KG1 (cell line): Measurements from ENCODE around the gene GAS6.
"Not testable (repeated sequence)": the region's sequence is repeated elsewhere in the genome, so short reads cannot be mapped to it uniquely, and the experiment has no call there.

Experiments used
- DNase-seq: peaks from one replicate; lab custom pipeline; 2025; lab: John Stamatoyannopoulos, UW

GAS6 gene

DNA sequence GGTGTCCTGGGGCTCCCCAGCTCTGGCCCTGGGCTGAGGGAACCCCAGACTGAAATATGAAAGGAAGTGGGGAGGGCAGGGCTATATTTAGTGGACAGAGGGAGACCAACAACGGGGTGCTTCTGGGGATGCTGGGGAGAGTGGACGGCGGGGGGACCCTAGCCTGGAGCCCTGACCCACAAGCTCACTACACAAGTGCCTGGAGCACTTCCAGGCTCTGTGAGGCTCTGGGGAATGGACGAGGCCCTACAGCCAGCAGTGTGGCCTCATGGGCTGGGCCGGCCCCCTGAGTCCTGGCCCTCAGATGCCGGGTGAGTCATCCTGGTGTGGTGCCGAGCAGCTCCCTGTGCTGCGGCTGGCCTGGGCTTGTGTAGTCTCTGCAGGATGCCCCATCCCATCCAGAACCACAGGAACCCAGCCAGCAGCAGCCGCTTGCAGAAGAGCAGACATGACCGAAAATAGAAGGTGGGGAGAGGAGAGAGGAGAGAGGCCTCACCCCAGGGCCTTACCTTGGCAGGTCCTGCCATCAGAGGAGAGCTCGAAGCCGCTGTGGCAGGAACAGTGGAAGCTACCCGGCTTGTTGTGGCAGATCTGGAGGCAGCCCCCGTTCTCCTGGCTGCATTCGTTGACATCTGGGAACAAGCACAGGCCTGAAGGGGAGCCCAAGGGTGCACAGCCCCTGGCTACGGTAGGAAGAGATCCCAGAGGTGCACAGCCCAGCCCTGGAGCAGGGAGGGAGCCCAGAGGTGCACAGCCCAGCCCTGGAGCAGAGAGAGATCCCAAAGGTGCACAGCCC, 26.1 kb downstream of the GAS6 start:
- no peak for DNase-seq

- no peak for DNase-seq
Observed at GRCh38 chr13:113836768-113837559, 26.9 kb downstream of the GAS6 start.

- no peak for DNase-seq
Observed at GRCh38 chr13:113835461-113836270, 28.2 kb downstream of the GAS6 start.

DNA sequence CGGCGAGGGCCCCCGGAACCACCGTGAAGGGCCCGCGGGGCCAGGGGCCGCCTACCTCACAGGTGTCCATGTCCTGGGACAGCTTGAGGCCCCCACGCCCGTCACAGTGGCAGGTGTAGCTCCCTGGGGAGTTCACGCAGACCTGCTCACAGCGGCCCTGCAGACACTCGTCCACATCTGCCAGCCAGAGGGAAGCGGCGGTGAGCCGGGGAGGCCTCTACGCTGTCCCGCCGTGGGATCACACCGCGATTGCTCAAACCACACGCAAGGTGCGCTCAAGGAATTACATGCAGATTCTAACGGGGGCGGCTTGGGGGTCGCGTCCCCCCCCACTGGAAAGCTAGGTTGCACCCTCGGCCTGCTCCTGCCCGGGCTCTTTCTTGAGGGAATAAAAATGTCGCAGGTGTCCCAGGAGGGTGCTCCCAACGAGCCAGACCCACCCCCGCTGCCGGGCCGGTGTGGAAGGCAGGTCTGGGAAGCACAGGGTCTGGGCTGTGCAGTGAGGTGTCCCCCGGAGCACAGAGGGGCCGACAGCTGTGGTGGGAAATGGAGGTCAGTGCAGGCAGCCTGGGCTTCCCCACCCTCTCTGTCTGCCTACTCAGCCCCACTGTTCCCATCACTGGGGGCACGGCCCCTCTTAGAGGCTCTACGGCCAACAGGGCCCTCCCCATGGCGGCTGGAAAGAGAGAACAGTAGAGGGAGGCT, 29.2 kb downstream of the GAS6 start:
- no peak for DNase-seq

DNA sequence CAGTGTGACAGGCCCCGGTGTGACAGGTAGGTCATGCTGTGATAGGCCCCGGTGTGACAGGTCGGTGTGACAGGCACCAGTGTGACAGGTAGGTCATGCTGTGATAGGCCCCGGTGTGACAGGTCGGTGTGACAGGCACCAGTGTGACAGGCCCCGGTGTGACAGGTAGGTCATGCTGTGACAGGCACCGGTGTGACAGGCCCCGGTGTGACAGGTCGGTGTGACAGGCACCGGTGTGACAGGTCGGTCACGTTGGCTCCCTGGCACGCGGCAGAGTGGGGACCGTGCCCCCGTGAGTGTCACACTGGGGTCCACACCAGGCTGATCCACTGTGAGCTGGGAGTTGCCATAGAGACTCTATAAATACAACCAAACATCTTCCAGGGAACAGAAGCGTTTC, 29.9 kb downstream of the GAS6 start:
- DNase-seq = not testable (repeated sequence)

GRCh38 chr13:113833111-113833830, 30.6 kb downstream of the GAS6 start:
- no peak for DNase-seq

DNA sequence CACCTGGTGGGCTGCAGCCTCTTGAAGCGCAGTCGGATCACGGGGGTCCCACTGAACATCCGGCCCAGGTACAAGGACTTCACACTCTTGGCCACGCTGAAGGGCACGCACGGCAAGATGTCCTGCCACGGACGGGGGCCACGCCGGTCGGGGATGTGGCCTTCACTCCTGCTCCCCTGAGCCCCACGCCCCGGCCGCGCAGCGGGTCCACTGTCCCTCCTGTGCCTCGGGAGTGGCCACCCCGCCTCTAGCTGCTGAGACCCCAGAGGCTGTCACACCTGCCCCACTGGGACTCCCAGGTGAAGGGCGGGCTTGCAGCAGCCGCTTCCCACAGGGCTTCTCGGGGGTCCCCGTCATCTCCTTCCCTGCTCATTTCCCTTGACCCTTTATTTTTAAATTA, 31.2 kb downstream of the GAS6 start:
- no peak for DNase-seq

GRCh38 chr13:113832205-113832604, 31.7 kb downstream of the GAS6 start:
- no peak for DNase-seq

DNA sequence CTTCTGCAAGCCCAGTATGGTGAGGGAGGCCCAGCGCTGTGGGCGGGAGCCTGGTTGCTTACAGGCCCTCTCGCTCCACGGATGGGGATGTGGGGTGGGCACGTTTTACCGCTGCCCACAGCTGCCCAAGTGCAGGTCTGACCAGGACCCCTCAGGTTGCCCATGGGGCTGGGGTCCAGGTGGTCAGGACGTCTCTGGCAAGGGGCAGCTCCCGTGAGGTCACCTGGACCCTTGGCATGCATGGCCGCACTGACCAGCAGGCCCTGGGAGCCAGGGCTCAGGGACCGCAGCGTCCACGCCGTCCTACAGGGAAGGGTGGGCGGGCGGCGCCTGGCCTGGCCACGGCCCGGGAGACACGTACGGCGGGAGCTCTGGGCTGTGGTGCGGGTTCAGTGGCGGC, 32.8 kb downstream of the GAS6 start:
- no peak for DNase-seq

- not testable (repeated sequence) for DNase-seq
Observed at GRCh38 chr13:113830426-113830950, 33.4 kb downstream of the GAS6 start.

GRCh38 chr13:113828282-113828825, 35.5 kb downstream of the GAS6 start:
- no peak for DNase-seq

GRCh38 chr13:113827021-113827420, 36.9 kb downstream of the GAS6 start:
- DNase-seq = no peak

DNA sequence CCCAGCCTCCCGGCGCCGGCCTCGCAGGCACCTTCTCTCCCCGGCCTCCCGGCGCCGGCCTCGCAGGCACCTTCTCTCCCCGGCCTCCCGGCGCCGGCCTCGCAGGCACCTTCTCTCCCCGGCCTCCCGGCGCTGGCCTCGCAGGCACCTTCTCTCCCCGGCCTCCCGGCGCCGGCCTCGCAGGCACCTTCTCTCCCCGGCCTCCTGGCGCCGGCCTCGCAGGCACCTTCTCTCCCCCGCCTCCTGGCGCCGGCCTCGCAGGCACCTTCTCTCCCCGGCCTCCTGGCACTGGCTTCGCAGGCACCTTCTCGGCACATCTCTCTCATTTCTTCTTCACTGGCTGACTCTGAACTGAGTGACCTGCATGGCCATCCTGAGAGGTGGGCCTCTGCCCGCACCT, 37.4 kb downstream of the GAS6 start:
- DNase-seq = not testable (repeated sequence)

- DNase-seq = no peak
Observed at GRCh38 chr13:113825841-113826240, 38.0 kb downstream of the GAS6 start.

DNA sequence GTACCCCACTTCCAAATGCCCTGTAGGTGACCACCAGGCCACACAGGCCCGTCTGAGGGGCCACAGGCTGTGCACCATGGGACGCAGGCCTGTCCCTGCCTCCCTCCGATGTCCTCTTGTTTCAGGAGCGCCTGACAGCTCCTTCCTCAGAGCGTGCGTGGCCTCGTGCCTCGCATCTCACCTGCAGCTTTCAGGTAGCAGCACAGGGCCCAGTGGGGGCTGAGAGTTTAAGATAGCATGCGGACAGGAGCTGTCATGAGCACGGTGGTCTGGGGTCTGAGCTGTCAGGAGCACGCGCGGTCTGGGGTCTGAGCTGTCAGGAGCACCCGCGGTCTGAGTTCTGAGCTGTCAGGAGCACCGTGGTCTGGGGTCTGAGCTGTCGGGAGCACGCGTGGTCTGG, 40.1 kb downstream of the GAS6 start:
- no peak for DNase-seq

- no peak for DNase-seq
Observed at GRCh38 chr13:113822956-113823744, 40.7 kb downstream of the GAS6 start.

DNA sequence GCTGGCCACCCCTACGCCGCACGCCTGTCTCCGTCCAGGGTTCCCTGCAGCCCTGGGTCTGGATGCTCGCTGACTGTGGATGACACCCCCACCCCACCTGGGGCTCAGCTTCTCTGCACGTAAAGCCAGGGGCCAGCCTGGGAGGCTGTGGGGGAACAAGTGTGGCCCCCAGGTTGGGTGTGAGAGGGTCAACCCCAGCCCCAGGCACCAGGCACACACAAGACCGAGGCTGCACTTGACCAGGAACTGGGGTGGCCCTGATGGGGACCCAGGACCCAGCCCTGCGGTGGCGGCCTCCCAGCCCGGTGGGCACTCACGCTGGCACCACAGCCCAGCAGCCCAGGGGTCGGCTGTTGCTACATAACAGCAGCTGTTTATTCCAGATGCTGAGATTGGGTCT, 41.6 kb downstream of the GAS6 start:
- DNase-seq = no peak

GRCh38 chr13:113821847-113822246, 42.0 kb downstream of the GAS6 start:
- DNase-seq = no peak

DNA sequence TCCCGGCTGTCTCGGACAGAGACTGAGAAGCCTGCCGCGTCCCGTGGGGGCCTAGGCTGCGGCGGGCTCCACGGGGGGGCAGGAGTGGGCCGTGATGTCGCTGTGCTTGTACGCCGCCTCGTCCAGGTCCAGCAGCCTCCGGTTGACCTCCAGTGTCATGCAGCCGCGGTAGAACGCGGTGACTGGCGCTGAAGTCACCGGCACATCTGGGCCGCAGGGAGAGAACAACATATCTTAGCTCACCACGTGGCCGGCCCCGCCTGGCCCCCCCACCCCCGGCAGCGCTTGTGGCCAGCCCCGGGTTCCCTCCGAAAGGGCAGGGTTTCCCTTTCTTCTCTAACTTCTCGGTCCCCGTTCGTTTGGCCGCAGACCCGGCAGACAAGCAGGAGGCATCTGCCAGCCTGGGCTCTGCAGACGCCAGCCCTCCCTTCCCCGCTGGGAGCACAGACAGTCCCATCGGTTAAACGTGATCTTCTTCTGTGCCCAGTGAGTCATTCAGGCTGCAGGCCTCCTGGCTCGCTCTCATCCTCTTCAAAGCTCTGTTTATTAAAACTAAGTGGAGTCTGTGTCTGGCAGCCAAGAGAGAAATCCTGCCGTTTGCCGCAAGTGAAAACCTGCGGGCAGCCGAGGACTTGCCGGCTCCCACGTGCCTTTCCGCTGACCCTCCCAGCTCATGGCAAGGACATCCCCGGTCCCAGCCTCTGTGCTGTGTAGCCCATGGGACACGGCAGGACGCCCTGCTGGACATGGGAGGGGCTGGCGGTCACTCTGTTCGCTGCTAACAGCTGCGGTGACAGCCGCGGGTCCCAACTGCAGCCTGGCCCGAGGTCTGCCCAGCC, 42.8 kb downstream of the GAS6 start:
- DNase-seq = no peak
